Activated CD8-positive, alpha-beta memory T cell treated with anti-CD3 and anti-CD28 coated beads for 4 hours (primary cell): Measurements from ENCODE around the gene PKD2L2.
"Not testable (repeated sequence)": the region's sequence is repeated elsewhere in the genome, so short reads cannot be mapped to it uniquely, and the experiment has no call there.

Experiments
- DNase-seq, 2 donors: peaks; one replicate each; pipeline ENCODE4 v3.0.0-alpha.2; 2020; ENCODE audit warnings: low read depth in 2 of 2

PKD2L2 gene

GRCh38 chr5:137888466-137888862 is 793 bp upstream of the PKD2L2 start:
- DNase-seq: no peak

- DNase-seq: no peak
Measured at GRCh38 chr5:137890845-137891244, 1.6 kb downstream of the PKD2L2 start.

- DNase-seq: no peak
Measured at GRCh38 chr5:137891849-137892248, 2.6 kb downstream of the PKD2L2 start.

GRCh38 chr5:137894586-137894985 is 5.3 kb downstream of the PKD2L2 start:
- no peak for DNase-seq

- DNase-seq: no peak
Measured at GRCh38 chr5:137896560-137896959, 7.3 kb downstream of the PKD2L2 start.

- no peak for DNase-seq
Measured at GRCh38 chr5:137899493-137899892, 10.2 kb downstream of the PKD2L2 start.

GRCh38 chr5:137901011-137901817 is 12.0 kb downstream of the PKD2L2 start:
- no peak for DNase-seq

- no peak for DNase-seq
Measured at GRCh38 chr5:137902408-137903133, 13.3 kb downstream of the PKD2L2 start.

- DNase-seq: no peak
Measured at GRCh38 chr5:137914758-137915157, 25.5 kb downstream of the PKD2L2 start.

GRCh38 chr5:137916923-137917322 is 27.7 kb downstream of the PKD2L2 start:
- DNase-seq: no peak

GRCh38 chr5:137921931-137922330 is 32.7 kb downstream of the PKD2L2 start:
- no peak for DNase-seq

GRCh38 chr5:137923856-137924255 is 34.6 kb downstream of the PKD2L2 start:
- no peak for DNase-seq

GRCh38 chr5:137932800-137933199 is 43.5 kb downstream of the PKD2L2 start:
- no peak for DNase-seq

GRCh38 chr5:137933491-137933911 is 44.2 kb downstream of the PKD2L2 start:
- DNase-seq: no peak

GRCh38 chr5:137935190-137935589 is 45.9 kb downstream of the PKD2L2 start:
- DNase-seq: no peak

GRCh38 chr5:137935694-137936093 is 46.4 kb downstream of the PKD2L2 start:
- DNase-seq: no peak

GRCh38 chr5:137937994-137938750 is 48.9 kb downstream of the PKD2L2 start:
- no peak for DNase-seq

GRCh38 chr5:137938751-137939143 is 49.5 kb downstream of the PKD2L2 start:
- DNase-seq: no peak

GRCh38 chr5:137939331-137939730 is 50.1 kb downstream of the PKD2L2 start:
- no peak for DNase-seq

- not testable (repeated sequence) for DNase-seq
Measured at GRCh38 chr5:137944280-137944679, 55.0 kb downstream of the PKD2L2 start.

GRCh38 chr5:137945825-137946224 is 56.6 kb downstream of the PKD2L2 start:
- no peak for DNase-seq

- no peak for DNase-seq
Measured at GRCh38 chr5:137954131-137954879, 65.0 kb downstream of the PKD2L2 start.
